ENCODE results near the gene KANK2.
A peak's percentile ranks its signal among the peaks of the same experiment; 100 is the strongest.
"Not testable (repeated sequence)": the region's sequence is repeated elsewhere in the genome, so short reads cannot be mapped to it uniquely, and the experiment has no call there.

The KANK2 gene

DNA sequence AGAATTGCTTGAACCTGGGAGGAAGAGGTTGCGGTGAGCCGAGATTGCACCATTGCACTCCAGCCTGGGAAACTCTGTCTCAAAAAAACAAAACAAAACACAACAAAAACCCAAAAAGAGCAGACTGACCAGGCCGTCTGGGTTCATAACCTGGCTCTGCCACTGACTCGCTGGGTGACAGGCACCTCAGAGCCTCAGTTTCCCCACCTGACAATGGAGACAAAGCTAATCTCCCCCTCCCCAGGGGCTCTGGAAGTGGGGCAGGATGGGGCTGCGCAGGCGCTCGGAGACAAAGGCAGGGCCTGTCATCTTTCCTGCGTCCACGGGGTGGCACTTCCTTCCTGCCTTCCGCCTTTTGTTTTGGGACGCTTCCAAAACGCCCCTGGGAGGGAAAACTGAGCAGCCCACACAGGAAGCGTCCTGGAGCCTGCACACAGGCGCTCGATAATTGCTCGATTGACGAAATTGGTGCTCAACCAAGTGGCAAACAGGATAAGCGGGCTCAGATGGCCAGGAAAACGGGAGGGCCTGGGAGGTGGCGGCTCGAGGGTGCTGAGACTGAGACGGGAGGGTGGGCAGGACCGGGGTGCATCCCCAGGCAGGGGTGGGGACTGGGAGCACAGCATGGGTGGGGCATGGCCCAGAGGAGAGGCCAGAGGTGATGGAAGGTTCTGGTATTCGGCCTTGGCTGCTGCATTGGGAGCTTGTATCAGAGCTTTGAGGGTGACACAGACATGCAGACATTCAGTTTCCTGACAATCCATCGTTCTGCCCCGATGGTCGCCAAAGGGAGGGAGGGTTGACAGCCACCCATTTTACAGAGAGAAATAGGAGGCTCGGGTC lies 59.6 kb downstream of the KANK2 start:
- DNase-seq: peak; percentile 31

- DNase-seq: no peak
Measured at GRCh38 chr19:11136400-11137101, 60.8 kb downstream of the KANK2 start.

GRCh38 chr19:11131471-11131870 lies 65.9 kb downstream of the KANK2 start:
- no peak for DNase-seq

DNA sequence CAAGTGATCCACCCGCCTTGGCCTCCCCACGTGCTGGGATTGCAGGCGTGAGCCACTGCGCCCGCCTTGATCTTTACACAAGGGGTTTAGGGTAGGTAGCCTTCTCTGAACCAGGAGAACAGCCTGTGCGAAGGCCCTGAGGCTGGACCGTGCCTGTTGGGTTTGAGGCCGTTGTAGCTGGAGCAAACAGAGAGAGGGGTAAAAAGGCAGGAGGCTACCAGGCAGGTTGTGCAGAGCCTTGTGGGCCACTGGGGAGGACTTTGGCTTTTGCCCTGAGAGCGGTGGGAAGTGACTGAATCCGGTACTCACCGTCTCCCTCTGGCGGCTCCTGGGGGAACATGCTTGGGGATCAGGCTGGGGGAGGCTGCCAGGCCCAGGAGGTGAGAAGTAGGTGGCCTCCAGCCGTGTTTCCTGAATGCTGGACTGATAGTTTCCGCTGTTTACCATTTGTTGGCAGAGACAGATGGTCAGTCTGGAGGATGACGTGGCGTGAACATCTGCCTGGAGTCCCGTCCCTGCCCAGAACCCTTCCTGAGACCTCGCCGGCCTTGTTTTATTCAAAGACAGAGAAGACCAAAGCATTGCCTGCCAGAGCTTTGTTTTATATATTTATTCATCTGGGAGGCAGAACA lies 66.4 kb downstream of the KANK2 start:
- DNase-seq: no peak

DNA sequence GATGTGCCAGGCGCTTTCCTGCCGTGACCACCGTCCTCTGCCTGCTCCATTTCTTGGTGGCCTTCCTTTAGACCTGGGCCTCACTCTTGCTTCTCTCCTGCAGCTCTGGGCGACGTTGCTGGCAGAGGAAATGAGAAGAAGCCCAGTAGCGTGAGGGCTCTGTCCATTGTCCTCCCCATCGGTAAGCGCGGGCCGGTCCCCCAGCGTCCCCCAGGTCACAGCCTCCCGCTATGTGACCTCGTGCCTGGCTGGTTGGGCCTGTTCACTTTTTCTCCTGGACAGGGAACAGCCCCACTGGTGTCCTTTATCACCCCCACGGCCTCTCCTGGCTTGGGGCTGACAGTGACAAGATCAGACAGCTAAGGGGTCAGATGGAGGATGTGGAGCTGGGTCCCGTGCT lies 69.4 kb downstream of the KANK2 start:
- no peak for DNase-seq

DNA sequence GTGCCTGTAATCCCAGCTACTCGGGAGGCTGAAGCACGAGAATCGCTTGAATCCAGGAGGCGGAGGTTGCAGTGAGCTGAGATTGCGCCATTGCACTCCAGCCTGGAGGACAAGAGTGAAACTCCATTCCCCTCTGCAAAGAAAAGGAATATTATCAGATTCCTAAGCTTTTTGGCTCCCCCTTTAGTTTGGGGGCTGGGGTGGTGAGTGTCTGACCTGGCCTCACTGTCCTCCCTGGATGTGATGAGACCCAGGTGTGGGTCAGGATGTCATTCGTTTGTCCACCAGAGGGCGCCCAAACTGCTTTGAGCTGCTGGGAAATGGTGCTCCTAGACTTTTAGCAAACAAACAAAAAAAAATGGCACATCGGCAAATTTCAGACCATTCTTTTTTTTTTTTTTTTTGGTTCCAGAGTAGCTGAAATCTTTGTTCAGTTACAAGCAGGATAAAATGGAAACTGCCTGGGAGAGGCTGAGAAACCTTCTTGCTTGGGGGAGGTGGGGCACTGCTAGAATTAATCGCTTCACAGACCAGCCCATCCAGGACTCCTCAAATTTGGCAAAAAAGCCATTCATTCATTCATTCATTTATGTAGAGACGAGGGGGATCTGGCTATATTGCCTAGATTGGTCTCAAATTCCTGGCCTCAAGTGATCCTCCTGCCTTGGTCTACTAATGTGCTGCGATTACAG lies 71.2 kb downstream of the KANK2 start:
- DNase-seq: no peak

DNA sequence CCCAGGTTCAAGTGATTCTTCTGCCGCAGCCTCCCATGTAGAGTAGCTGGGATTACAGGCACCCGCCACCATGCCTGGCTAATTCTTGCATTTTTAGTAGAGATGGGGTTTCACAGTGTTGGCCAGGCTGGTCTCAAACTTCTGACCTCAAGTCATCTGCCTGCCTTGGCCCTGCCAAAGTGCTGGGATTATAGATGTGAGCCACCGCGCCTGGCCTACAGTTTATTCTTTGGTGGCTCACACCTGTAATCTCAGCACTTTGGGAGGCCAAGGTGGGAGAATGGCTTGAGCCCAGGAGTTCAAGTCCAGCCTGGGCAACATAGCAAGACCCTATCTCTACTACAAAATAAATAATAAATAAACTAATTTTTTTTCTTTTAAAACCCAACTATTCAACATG lies 73.2 kb downstream of the KANK2 start:
- DNase-seq: not testable (repeated sequence)

DNA sequence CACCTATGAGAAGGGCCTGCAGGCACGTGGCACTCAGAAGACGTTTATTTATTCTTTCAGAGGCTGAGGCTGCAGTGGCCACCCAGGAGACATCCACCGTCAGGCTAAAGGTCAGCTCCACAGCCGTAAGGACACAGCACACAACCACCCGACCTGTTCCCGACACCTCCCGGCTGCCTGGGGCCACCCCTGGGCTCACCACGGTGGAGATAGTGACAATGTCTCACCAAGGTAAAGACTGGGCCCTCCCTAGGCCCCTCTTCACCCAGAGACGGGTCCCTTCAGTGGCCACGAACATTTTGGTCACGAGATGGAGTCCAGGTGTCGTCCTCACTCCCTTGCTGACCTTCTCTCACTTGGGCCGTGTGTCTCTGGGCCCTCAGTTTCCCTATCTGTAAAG lies 74.2 kb downstream of the KANK2 start:
- no peak for DNase-seq

DNA sequence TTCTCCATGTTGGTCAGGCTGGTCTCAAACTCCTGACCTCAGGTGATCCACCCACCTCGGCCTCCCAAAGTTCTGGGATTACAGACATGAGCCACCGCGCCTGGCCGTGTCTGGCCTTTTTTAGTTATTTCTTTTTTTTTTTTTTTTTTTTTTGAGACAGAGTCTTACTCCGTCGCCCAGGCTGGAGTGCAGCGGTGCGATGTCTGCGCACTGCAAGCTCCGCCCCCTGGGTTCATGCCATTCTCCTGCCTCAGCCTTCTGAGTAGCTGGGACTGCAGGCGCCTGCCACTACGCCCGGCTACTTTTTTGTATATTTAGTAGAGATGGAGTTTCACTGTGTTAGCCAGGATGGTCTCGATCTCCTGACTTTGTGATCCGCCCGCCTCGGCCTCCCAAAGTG lies 75.4 kb downstream of the KANK2 start:
- DNase-seq: not testable (repeated sequence)

- no peak for DNase-seq
Measured at GRCh38 chr19:11116507-11116906, 80.8 kb downstream of the KANK2 start.

- no peak for DNase-seq
Measured at GRCh38 chr19:11115895-11116446, 81.4 kb downstream of the KANK2 start.

DNA sequence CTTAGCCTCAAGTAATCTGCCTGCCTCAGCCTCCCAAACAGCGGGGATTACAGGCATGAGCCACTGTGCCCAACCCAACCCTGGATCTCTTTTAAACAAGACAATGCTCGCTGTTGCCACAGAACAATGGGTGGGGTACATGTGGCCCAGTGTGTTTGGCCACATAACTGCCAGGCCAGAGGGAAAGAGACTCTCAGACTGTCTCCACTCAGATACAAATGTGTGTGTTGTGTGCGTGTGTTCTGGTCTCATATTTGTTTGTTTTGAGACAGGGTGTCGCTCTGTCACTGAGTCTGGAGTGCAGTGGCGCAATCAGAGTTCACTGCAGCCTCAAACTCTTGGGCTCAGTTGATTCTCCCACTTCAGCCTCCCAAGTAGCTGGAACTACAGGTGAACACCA lies 82.3 kb downstream of the KANK2 start:
- DNase-seq: no peak

All from NCI-H1417 treated with DMSO at 0.1 percent for 48 hours (cell line).